Fibroblast of skin of left quadriceps (primary cell): ENCODE results near the gene BMERB1.
"Not testable (repeated sequence)": the region's sequence is repeated elsewhere in the genome, so short reads cannot be mapped to it uniquely, and the experiment has no call there.

Experiments used
- DNase-seq, 2 experiments: peaks; one replicate each; pipeline ENCODE4 v3.0.0-alpha.2; 2013; ENCODE audit warnings: low read depth in 2 of 2

Gene BMERB1

DNA sequence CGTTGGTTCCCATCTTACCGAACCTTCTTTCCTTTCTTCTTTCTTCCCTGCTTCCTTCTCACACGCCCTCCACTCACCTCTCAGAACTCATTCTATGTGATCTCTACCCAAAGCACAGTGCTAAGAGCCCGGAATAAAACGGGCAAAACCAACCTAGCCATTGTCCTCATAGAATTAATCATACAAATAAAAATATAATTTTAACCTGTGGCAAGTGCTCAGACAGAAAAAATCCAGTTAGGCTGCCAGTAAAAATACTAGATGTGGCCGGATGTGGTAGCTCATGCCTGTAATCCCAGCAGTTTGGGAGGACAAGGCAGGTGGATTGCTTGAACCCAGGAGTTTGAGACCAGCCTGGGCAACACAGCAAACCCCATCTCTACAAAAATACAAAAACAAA, 27.0 kb downstream of the BMERB1 start:
- no peak for DNase-seq

GRCh38 chr16:15464401-15465186, 30.2 kb downstream of the BMERB1 start:
- DNase-seq, result no peak

DNA sequence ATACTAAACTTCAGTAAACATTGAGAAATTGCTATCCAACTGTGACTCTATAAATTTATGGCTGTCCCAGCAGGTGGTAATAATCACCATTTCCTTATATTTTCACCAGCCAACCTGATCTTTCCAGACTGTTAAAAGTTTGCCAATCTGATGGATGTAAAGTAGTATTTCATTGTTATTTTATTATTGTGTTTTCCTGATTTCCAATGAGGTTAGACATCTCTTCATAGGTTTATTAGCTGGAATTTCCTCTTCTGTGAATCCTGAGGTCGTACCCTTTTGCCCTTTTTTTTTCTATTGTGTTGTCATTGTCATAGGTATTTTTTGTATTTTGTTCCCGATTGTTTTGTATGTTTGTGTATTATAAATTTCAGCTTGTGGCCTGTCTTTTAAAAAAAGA, 31.7 kb downstream of the BMERB1 start:
- no peak for DNase-seq

GRCh38 chr16:15466886-15467781, 32.7 kb downstream of the BMERB1 start:
- DNase-seq, result no peak

- not testable (repeated sequence) for DNase-seq
These were observed 42.6 kb downstream of the BMERB1 start for GRCh38 chr16:15476971-15477370.

- no peak for DNase-seq
These were observed 43.4 kb downstream of the BMERB1 start for GRCh38 chr16:15477802-15478201.

DNA sequence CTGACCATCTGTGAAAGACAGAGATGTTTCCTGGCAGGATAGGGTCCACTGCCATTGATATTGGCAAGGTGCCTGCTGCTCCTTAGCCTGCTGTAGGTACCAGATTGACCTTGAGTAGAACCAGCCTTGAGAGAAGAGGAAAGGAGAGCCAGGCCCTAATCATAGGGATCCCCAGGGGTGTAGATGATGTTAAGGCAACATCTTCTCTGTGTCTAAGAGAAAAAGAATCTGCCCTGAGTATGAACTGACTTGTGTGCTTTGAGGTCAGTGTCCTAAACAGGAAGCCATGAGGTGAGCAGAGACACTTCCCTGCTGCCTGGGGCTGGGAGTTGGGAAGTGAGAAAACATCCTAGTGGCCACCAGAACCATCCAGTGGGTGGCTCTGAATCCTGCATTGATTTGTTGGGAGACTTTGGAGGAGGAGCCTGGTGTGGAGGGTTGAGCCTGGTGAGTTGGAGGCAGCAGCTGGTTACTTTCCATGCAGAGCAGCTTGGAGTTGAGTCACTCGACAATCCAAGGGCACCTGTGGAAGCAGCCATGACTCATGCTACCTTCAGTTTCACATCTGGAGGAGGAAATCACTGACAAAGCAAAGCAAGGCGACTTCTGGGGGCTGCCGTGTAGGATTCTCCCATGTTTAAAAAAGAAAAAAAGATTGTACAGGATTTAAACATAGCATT, 47.8 kb downstream of the BMERB1 start:
- peak; percentile 72 to 79 for DNase-seq

DNA sequence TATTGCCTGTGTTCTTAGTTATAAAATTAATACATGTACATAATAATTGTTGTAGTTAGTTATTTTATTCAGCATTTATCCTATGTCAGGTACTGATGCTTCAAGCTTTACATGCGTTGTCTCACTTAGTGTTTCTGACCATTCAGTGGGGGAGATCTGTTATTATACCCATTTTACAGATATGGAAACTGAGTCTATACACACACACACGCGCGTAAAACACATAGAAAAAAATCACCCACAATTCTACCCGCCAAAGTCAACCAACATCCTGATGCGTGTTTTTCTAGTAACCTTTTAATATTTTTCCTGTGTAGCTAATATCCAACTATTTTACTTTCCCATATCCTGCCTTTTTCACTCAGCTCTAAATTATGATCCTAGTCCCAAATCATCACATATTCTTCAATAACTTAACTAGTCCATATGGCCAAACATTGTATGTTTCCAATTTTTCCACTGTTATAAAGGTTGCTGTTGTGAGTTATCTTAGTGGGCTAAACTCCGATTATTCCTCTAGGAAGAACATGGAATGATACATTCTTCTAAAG, 48.4 kb downstream of the BMERB1 start:
- DNase-seq, result no peak

GRCh38 chr16:15483857-15484256, 49.5 kb downstream of the BMERB1 start:
- no peak for DNase-seq

- DNase-seq, result peak; percentile 28
These were observed 50.3 kb downstream of the BMERB1 start for GRCh38 chr16:15484662-15485061.

- no peak for DNase-seq
These were observed 50.8 kb downstream of the BMERB1 start for GRCh38 chr16:15485175-15485574.

DNA sequence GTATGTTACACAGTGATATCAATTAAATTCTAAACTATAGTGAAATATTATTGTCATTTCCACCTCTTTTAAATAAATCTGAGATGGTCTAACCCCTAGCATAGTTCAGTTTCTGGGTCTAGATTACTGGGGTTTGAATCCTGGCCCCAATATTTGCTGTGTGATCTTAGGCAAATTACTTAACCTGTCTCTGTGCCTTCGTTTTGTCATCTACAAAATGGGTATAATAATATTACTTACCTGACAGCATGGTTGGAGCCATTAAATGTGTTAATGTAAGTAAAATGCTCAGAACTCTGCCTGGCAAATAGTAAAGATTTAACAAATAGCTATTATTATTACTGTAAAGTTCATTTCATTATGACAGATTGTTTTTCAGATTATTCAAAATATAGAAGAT, 52.3 kb downstream of the BMERB1 start:
- DNase-seq, result no peak

GRCh38 chr16:15487336-15488284, 53.2 kb downstream of the BMERB1 start:
- no peak for DNase-seq

GRCh38 chr16:15489016-15489415, 54.6 kb downstream of the BMERB1 start:
- DNase-seq, result no peak

GRCh38 chr16:15490123-15490711, 55.8 kb downstream of the BMERB1 start:
- no peak for DNase-seq

DNA sequence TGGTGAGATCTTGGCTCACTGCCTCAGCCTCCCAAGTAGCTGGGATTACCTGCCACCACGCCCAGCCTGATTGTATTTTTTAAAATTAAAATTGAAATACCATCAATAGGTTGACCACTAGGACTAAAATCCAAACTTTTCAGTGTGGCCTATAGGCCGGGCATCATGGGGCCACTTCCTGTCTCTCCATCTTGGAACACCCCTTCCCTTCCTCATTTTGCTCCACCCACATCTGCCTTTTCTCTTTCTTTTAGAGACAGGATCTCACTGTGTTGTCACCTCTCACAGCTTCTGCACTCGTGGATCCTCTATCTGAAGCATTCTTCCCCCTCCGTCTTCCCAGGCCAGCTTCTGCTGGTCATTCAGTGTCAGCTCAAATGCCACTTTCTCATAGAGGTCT, 57.0 kb downstream of the BMERB1 start:
- no peak for DNase-seq

DNA sequence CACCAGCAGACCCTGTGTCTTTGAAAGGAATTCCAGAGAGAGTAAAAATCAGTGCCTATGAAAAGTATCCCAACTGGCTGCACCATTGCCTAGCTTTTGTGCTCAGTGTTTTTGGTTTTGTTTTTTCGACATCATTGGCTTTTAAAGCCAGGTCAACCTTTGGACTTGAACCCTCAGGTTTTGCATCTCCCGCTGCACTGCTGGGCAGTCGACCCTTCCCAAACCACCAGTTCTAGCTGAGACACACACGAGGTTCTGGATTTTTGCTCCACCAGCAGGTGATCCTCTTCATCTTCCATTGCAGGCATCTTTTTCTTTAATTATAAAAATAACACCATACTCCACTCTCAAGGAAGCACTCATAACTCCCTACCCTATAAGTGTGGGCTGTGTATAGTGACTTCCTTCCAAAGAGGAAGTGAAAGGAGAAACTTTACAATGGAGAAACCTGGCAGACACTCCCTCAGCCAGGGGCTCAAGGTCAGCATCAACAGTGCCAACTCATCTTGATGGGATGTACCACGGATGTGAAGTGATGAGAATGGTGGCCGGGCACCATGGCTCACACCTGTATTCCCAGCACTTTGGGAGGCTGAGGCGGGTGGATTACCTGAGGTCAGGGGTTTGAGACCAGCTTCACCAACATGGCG, 57.8 kb downstream of the BMERB1 start:
- DNase-seq, result no peak

GRCh38 chr16:15493466-15494180, 59.2 kb downstream of the BMERB1 start:
- peak; percentile 96 to 97 for DNase-seq

DNA sequence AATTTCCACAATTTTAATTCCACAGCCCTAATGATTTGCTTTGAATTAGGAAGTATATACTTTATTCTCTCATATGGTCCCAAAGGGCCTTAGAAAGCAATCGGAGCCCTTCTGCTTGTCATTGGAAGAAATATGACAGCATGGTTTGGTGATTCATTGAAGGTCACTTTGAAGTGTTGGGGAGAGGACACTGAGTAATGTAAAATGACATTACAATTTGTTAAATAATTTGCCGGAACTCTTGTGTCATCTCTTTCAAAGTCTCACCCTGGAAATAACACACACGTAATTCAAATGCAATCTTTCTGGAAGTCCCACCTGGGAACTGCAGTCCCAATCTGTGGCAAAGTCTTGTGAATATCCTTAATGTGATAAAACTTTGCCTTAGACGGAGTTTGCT, 59.8 kb downstream of the BMERB1 start:
- peak; percentile 48 to 54 for DNase-seq
